ENCODE results near the gene DBP. TPM values are rescaled to one million over a fixed set of nuclear protein-coding genes. Genes with fewer than 3 reads are reported as not detected.

DBP gene
- total and polyA plus RNA-seq, 2 of the 13 experiments (the other 11 are each of a cell fraction or from before 2014, with no cell fraction given), result 1.7 to 5.8 TPM

DNA sequence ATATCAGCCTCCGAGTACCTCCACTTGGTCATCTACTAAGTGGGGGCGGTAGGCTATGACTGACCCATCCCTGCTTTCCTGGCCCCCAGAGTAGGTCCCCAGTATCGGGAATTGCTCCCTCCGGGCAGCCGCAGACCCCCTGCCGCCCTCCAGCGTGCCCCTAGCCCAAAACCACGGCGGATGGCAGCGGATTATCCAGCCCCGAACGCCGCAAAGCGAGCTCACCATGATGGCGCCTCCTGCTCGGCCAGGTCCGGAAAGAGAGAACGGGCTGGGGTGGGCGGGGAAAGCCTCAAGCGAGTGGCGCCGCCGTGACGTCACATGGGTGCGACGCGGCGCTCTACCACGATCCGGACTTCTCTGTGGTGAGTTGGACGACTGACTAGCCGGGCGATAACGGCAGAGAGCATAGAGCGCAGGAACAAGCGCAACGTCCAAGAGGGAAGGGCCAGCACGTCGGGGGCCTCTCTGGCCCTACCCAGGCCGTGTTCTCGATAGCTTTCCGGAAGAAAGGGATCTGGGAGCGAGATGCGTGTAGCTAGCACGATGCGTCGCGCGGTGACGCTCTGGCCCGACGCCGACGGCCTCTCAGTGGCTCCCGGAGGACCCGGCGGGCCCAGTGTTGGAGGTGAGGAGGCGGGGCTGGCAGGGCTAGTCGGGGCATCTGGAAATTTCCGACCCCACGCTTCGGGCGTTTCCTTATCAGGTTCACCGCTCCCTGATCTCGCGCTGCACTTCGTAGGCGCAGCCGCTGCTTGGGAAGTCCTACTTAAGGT is 18.1 kb downstream of the DBP start, which contains the start of the genes RPL18 and SPHK2 (continued):
- TF ChIP-seq, protein P1, sequence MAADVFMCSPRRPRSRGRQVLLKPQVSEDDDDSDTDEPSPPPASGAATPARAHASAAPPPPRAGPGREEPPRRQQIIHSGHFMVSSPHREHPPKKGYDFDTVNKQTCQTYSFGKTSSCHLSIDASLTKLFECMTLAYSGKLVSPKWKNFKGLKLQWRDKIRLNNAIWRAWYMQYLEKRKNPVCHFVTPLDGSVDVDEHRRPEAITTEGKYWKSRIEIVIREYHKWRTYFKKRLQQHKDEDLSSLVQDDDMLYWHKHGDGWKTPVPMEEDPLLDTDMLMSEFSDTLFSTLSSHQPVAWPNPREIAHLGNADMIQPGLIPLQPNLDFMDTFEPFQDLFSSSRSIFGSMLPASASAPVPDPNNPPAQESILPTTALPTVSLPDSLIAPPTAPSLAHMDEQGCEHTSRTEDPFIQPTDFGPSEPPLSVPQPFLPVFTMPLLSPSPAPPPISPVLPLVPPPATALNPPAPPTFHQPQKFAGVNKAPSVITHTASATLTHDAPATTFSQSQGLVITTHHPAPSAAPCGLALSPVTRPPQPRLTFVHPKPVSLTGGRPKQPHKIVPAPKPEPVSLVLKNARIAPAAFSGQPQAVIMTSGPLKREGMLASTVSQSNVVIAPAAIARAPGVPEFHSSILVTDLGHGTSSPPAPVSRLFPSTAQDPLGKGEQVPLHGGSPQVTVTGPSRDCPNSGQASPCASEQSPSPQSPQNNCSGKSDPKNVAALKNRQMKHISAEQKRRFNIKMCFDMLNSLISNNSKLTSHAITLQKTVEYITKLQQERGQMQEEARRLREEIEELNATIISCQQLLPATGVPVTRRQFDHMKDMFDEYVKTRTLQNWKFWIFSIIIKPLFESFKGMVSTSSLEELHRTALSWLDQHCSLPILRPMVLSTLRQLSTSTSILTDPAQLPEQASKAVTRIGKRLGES (CRISPR knock-in tag; IDR thresholded peaks at IDR 0.05; ENCODE audit: borderline replicate concordance), result no peak
- TF ChIP-seq, protein P2, sequence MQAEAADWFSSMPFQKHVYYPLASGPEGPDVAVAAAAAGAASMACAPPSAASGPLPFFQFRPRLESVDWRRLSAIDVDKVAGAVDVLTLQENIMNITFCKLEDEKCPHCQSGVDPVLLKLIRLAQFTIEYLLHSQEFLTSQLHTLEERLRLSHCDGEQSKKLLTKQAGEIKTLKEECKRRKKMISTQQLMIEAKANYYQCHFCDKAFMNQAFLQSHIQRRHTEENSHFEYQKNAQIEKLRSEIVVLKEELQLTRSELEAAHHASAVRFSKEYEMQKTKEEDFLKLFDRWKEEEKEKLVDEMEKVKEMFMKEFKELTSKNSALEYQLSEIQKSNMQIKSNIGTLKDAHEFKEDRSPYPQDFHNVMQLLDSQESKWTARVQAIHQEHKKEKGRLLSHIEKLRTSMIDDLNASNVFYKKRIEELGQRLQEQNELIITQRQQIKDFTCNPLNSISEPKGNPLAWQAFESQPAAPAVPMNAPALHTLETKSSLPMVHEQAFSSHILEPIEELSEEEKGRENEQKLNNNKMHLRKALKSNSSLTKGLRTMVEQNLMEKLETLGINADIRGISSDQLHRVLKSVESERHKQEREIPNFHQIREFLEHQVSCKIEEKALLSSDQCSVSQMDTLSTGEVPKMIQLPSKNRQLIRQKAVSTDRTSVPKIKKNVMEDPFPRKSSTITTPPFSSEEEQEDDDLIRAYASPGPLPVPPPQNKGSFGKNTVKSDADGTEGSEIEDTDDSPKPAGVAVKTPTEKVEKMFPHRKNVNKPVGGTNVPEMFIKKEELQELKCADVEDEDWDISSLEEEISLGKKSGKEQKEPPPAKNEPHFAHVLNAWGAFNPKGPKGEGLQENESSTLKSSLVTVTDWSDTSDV (CRISPR knock-in tag; IDR thresholded peaks at IDR 0.05), result no peak
- no peak for TF ChIP-seq ZNF251 (CRISPR knock-in tag; IDR thresholded peaks at IDR 0.05)
- TF ChIP-seq, protein P3, sequence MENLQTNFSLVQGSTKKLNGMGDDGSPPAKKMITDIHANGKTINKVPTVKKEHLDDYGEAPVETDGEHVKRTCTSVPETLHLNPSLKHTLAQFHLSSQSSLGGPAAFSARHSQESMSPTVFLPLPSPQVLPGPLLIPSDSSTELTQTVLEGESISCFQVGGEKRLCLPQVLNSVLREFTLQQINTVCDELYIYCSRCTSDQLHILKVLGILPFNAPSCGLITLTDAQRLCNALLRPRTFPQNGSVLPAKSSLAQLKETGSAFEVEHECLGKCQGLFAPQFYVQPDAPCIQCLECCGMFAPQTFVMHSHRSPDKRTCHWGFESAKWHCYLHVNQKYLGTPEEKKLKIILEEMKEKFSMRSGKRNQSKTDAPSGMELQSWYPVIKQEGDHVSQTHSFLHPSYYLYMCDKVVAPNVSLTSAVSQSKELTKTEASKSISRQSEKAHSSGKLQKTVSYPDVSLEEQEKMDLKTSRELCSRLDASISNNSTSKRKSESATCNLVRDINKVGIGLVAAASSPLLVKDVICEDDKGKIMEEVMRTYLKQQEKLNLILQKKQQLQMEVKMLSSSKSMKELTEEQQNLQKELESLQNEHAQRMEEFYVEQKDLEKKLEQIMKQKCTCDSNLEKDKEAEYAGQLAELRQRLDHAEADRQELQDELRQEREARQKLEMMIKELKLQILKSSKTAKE (CRISPR knock-in tag; IDR thresholded peaks at IDR 0.05; ENCODE audit: borderline replicate concordance), result 0 out of 2 replicates have a peak, but pooled peaks have one; percentile 53
- peak; percentile 93 for TF ChIP-seq ETV5 (CRISPR knock-in tag; IDR thresholded peaks at IDR 0.05; ENCODE audit: borderline replicate concordance)
- peak; percentile 74 for TF ChIP-seq ZNF781 (CRISPR knock-in tag; IDR thresholded peaks at IDR 0.05; ENCODE audit: borderline replicate concordance, not compliant biosample characterization)
- TF ChIP-seq, protein P4, sequence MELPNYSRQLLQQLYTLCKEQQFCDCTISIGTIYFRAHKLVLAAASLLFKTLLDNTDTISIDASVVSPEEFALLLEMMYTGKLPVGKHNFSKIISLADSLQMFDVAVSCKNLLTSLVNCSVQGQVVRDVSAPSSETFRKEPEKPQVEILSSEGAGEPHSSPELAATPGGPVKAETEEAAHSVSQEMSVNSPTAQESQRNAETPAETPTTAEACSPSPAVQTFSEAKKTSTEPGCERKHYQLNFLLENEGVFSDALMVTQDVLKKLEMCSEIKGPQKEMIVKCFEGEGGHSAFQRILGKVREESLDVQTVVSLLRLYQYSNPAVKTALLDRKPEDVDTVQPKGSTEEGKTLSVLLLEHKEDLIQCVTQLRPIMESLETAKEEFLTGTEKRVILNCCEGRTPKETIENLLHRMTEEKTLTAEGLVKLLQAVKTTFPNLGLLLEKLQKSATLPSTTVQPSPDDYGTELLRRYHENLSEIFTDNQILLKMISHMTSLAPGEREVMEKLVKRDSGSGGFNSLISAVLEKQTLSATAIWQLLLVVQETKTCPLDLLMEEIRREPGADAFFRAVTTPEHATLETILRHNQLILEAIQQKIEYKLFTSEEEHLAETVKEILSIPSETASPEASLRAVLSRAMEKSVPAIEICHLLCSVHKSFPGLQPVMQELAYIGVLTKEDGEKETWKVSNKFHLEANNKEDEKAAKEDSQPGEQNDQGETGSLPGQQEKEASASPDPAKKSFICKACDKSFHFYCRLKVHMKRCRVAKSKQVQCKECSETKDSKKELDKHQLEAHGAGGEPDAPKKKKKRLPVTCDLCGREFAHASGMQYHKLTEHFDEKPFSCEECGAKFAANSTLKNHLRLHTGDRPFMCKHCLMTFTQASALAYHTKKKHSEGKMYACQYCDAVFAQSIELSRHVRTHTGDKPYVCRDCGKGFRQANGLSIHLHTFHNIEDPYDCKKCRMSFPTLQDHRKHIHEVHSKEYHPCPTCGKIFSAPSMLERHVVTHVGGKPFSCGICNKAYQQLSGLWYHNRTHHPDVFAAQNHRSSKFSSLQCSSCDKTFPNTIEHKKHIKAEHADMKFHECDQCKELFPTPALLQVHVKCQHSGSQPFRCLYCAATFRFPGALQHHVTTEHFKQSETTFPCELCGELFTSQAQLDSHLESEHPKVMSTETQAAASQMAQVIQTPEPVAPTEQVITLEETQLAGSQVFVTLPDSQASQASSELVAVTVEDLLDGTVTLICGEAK (IDR thresholded peaks at IDR 0.05), result no peak
- TF ChIP-seq, protein P4 (CRISPR knock-in tag; IDR thresholded peaks at IDR 0.05), result peak; percentile 88
- TF ChIP-seq PHF20 (CRISPR knock-in tag; IDR thresholded peaks at IDR 0.05), result peak; percentile 99

Data from HepG2 (cell line).